ENCODE measurements around the gene GABRB3.

DNA sequence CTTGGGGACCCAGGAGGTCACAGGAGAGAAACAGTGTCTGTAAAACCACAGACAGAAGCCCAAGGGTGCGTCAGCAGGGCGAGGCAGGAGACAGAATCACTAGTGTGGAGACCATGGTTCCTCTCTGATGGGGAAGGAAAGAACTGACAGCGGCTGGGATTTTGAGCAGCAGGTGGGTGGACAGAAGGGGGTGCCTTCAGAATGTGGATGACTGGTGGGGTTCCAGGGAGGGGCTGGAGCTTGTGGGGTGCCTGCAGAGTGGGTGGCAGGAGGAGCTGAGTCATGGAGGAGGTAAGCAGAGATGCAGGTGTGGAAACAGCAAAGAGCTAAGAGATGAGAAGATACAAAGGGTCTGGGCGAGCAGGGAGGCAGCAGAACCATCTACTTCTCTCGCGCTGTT is 124.2 kb downstream of the GABRB3 start:
- TF ChIP-seq, protein P1, sequence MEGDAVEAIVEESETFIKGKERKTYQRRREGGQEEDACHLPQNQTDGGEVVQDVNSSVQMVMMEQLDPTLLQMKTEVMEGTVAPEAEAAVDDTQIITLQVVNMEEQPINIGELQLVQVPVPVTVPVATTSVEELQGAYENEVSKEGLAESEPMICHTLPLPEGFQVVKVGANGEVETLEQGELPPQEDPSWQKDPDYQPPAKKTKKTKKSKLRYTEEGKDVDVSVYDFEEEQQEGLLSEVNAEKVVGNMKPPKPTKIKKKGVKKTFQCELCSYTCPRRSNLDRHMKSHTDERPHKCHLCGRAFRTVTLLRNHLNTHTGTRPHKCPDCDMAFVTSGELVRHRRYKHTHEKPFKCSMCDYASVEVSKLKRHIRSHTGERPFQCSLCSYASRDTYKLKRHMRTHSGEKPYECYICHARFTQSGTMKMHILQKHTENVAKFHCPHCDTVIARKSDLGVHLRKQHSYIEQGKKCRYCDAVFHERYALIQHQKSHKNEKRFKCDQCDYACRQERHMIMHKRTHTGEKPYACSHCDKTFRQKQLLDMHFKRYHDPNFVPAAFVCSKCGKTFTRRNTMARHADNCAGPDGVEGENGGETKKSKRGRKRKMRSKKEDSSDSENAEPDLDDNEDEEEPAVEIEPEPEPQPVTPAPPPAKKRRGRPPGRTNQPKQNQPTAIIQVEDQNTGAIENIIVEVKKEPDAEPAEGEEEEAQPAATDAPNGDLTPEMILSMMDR (IDR thresholded peaks at IDR 0.05) = no peak
- no peak for TF ChIP-seq ZFX (IDR thresholded peaks at IDR 0.05; ENCODE audit: borderline replicate concordance)

Measured in 22Rv1 (cell line).